Measurements from ENCODE around the gene HOXB6. TPM values are rescaled to one million over a fixed set of nuclear protein-coding genes. Genes with fewer than 3 reads are reported as not detected.

Gene HOXB6
- total and polyA plus RNA-seq, 12 donors, result 1.7 to 23.1 (median 11.8) TPM

- TF ChIP-seq POLR2A (IDR thresholded peaks at IDR 0.05) (no peak), CTCF (IDR thresholded peaks at IDR 0.05) (no peak)
- Histone ChIP-seq H3K4me3 (no peak overlapping the region), H3K9me3 (replicated peaks in 1 of 3) (no peaks in the 10 kb centered on the region), H3K4me1 (replicated peaks in 1 of 2) (peaks cover 0 to 7% of the 10 kb centered on the region in 2 donors), H3K27me3 (peaks cover 66% of the 10 kb centered on the region), H3K36me3 (replicated peaks in 1 of 2) (no peaks in the 10 kb centered on the region), H3K27ac (no peak overlapping the region)
- no peak for DNase-seq
- 17 to 23% (median 19%) methylated on average over 11 to 43 of the region's 43 CpGs for WGBS, 4 donors
- intact Hi-C loops (cut with DNase I), result loop anchor here in 1 of 2 donors (10.0 kb wide), 1 partner anchor 593 kb away; no protein-coding TSS in a partner anchor
Observed at GRCh38 chr17:48617471-48618255, 12.9 kb upstream of the HOXB6 start.

- intact Hi-C loops (cut with DNase I), result loop anchor here in 1 of 2 donors (10.0 kb wide), 1 partner anchor 592 kb away; no protein-coding TSS in a partner anchor
- peaks cover 0 to 15% of the 10 kb centered on the region in 2 donors for H3K4me1 ChIP-seq (replicated peaks in 1 of 2)
- no peak for DNase-seq
- H3K27ac ChIP-seq, result no peak overlapping the region
- no peaks in the 10 kb centered on the region for H3K9me3 ChIP-seq (replicated peaks in 1 of 3)
- H3K27me3 ChIP-seq, result peaks cover 61% of the 10 kb centered on the region
- no peak overlapping the region for H3K4me3 ChIP-seq
- 33 to 55% (median 52%) methylated on average over 13 to 15 of the region's 15 CpGs for WGBS, 4 donors
- TF ChIP-seq CTCF (IDR thresholded peaks at IDR 0.05) (no peak), POLR2A (IDR thresholded peaks at IDR 0.05) (no peak)
- no peaks in the 10 kb centered on the region for H3K36me3 ChIP-seq (replicated peaks in 1 of 2)
Observed at GRCh38 chr17:48616717-48617470, 12.1 kb upstream of the HOXB6 start.

GRCh38 chr17:48615963-48616716, 11.4 kb upstream of the HOXB6 start:
- DNase-seq, result no peak
- Histone ChIP-seq H3K4me1 (replicated peaks in 1 of 2) (peaks cover 0 to 18% of the 10 kb centered on the region in 2 donors), H3K27me3 (peaks cover 55% of the 10 kb centered on the region), H3K9me3 (replicated peaks in 1 of 3) (no peaks in the 10 kb centered on the region), H3K27ac (no peak overlapping the region), H3K4me3 (no peak overlapping the region), H3K36me3 (replicated peaks in 1 of 2) (no peaks in the 10 kb centered on the region)
- no peak for TF ChIP-seq CTCF (IDR thresholded peaks at IDR 0.05)
- no peak for TF ChIP-seq POLR2A (IDR thresholded peaks at IDR 0.05)
- intact Hi-C loops (cut with DNase I), result loop anchor here in 1 of 2 donors (10.0 kb wide), 1 partner anchor 591 kb away; no protein-coding TSS in a partner anchor
- WGBS, 4 donors, result 47 to 52% (median 51%) methylated on average over 13 to 17 of the region's 17 CpGs

Data from adrenal gland (tissue), 12 donors.